Measurements from ENCODE around the gene PAK4. TPM values are rescaled to one million over a fixed set of nuclear protein-coding genes. Genes with fewer than 3 reads are reported as not detected.

Gene PAK4
- total and polyA plus RNA-seq, 9 of the 15 experiments (the other 6 are each of a cell fraction or from before 2014, with no cell fraction given): 0.21 to 33.5 (median 5.8) TPM

DNA sequence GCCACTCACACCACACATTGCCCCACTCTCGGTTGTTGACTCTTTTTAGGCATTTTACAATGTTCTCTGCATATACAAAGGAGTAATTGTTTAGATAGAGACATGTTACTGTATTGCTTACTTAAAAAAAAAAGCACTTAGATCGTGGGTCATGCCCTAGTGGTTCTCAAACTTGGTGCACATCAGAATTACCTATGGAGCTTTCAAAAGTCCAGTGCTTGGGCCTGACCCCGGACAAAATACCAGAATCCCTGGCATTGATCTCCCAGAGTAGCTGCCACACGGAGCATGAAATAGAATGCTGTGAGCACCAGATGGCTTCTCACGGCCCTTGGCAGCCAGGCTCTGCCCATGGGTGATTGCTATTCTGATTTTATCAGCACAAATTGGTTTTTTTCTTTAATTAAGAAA lies 21.4 kb upstream of the PAK4 start (continued):
- no peak for TF ChIP-seq YY1 (IDR thresholded peaks at IDR 0.05; ENCODE audit: borderline replicate concordance in 1 of 3, control insufficient read depth in 1 of 3, extremely low read depth in 1 of 3, insufficient read depth in 3 of 3, insufficient read length in 1 of 3, insufficient replicate concordance in 2 of 3, low read depth in 1 of 3, low read length in 2 of 3)
- TF ChIP-seq KLF16 (IDR thresholded peaks at IDR 0.05): no peak

DNA sequence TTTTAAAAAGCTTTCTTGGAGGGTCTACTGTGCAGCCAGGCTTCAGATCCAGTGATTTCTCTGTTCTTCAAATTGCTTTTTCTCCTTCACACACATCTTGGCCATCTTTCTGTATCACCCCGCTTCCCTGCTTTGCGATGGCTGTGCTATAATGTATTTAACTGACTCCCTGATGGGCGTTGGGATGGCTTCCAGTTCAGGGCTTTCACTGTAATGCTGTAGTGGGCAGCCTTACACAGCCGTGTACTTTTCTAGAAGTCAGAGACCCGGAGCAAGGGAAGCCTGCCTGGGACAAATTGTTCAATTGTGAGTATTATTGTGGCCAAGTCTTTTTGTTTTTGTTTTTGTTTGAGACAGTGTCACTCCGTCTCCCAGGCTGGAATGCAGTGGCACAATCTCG lies 19.4 kb upstream of the PAK4 start:
- WGBS (ENCODE audit: insufficient coverage, low coverage, missing lambda C conversion rate): 11% methylated on average over 7 of the region's 7 CpGs
- H3K4me1 ChIP-seq (replicated peaks in 1 of 2; ENCODE audit: control insufficient read depth in 2 of 2, insufficient read depth in 2 of 2, low read length in 2 of 2): peaks cover 0 to 9% of the 10 kb centered on the region in 2 experiments; a peak in 2 of 5 replicates
- no peak for FAIRE-seq
- no peaks in the 10 kb centered on the region for H3K9me3 ChIP-seq (replicated peaks; ENCODE audit: control insufficient read depth, insufficient read depth, low read depth, low read length)
- no peaks in the 10 kb centered on the region for H3K36me3 ChIP-seq (ENCODE audit: control insufficient read depth, insufficient read depth, low read length)
- intact Hi-C loops (cut with micrococcal nuclease): loop anchor here (5.0 kb wide), 1 partner anchor 144 kb away; no protein-coding TSS in a partner anchor
- DNase-seq (ENCODE audit: extremely low read depth in 1 of 4, low spot score in 3 of 4): no peak
- no peaks in the 10 kb centered on the region; the same call in 1 of the 2 replicates for H4K20me1 ChIP-seq (replicated peaks; ENCODE audit: control insufficient read depth, insufficient read depth, low read length)
- in situ Hi-C loops (cut with MboI): no loop called here
- no peaks in the 10 kb centered on the region for H3K9me1 ChIP-seq (ENCODE audit: control insufficient read depth, insufficient read depth, low read length)
- H3K9ac ChIP-seq (ENCODE audit: insufficient read depth in 1 of 2, low read depth in 2 of 2, low read length in 2 of 2): no peak overlapping the region
- ATAC-seq: no peak
- no peak overlapping the region for H3K4me3 ChIP-seq
- H2AFZ ChIP-seq (ENCODE audit: low read depth, low read length): no peak overlapping the region
- no peak overlapping the region for H3K27ac ChIP-seq (ENCODE audit: extremely low read depth, low read depth, low read length)
- no TSS peak for BruUV-seq (replicated peaks)
- H3K79me2 ChIP-seq (ENCODE audit: control insufficient read depth, insufficient read depth, low read length): no peaks in the 10 kb centered on the region
- ChIA-PET CTCF (ENCODE audit: low intra/inter-chr PET ratio) (no interaction called here), POLR2A (interaction anchor here (0.7 kb wide), 1 partner anchor 382 kb away, joined by 3 read pairs; no protein-coding TSS in a partner anchor)
- H3K4me2 ChIP-seq (ENCODE audit: insufficient read depth, low read length): no peak overlapping the region
- H3K27me3 ChIP-seq (ENCODE audit: control insufficient read depth in 2 of 2, insufficient read depth in 2 of 2, low read length in 2 of 2): peaks cover 15 to 39% of the 10 kb centered on the region in 2 experiments; a peak in 4 of 5 replicates
- TF ChIP-seq ZBED1 (IDR thresholded peaks at IDR 0.05): no peak
- TF ChIP-seq, protein P1, sequence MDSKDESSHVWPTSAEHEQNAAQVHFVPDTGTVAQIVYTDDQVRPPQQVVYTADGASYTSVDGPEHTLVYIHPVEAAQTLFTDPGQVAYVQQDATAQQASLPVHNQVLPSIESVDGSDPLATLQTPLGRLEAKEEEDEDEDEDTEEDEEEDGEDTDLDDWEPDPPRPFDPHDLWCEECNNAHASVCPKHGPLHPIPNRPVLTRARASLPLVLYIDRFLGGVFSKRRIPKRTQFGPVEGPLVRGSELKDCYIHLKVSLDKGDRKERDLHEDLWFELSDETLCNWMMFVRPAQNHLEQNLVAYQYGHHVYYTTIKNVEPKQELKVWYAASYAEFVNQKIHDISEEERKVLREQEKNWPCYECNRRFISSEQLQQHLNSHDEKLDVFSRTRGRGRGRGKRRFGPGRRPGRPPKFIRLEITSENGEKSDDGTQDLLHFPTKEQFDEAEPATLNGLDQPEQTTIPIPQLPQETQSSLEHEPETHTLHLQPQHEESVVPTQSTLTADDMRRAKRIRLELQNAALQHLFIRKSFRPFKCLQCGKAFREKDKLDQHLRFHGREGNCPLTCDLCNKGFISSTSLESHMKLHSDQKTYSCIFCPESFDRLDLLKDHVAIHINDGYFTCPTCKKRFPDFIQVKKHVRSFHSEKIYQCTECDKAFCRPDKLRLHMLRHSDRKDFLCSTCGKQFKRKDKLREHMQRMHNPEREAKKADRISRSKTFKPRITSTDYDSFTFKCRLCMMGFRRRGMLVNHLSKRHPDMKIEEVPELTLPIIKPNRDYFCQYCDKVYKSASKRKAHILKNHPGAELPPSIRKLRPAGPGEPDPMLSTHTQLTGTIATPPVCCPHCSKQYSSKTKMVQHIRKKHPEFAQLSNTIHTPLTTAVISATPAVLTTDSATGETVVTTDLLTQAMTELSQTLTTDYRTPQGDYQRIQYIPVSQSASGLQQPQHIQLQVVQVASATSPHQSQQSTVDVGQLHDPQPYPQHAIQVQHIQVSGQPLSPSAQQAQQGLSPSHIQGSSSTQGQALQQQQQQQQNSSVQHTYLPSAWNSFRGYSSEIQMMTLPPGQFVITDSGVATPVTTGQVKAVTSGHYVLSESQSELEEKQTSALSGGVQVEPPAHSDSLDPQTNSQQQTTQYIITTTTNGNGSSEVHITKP (IDR thresholded peaks at IDR 0.05; ENCODE audit: partially characterized antibody): no peak
- TF ChIP-seq MBD1 (CRISPR knock-in tag; IDR thresholded peaks at IDR 0.05): no peak
- TF ChIP-seq BRD4 (IDR thresholded peaks at IDR 0.05): no peak
